ENCODE results near the gene RPL13A. TPM values are rescaled to one million over a fixed set of nuclear protein-coding genes. Genes with fewer than 3 reads are reported as not detected.
A peak's percentile ranks its signal among the peaks of the same experiment; 100 is the strongest.

RPL13A gene
- total and polyA plus RNA-seq, 2 of the 13 experiments (the other 11 are each of a cell fraction or from before 2014, with no cell fraction given), result 2,601 to 3,407 TPM

GRCh38 chr19:49443366-49444099 lies 43.9 kb upstream of the RPL13A start (continued):
- no peak for TF ChIP-seq POLR2AphosphoS5 (IDR thresholded peaks at IDR 0.05; ENCODE audit: low read depth, low read length)
- peak; percentile 57 for TF ChIP-seq ZNF883 (CRISPR knock-in tag; IDR thresholded peaks at IDR 0.05; ENCODE audit: not compliant biosample characterization)
- no peak for TF ChIP-seq NPAS2 (CRISPR knock-in tag; IDR thresholded peaks at IDR 0.05; ENCODE audit: borderline replicate concordance)
- TF ChIP-seq, protein P1, sequence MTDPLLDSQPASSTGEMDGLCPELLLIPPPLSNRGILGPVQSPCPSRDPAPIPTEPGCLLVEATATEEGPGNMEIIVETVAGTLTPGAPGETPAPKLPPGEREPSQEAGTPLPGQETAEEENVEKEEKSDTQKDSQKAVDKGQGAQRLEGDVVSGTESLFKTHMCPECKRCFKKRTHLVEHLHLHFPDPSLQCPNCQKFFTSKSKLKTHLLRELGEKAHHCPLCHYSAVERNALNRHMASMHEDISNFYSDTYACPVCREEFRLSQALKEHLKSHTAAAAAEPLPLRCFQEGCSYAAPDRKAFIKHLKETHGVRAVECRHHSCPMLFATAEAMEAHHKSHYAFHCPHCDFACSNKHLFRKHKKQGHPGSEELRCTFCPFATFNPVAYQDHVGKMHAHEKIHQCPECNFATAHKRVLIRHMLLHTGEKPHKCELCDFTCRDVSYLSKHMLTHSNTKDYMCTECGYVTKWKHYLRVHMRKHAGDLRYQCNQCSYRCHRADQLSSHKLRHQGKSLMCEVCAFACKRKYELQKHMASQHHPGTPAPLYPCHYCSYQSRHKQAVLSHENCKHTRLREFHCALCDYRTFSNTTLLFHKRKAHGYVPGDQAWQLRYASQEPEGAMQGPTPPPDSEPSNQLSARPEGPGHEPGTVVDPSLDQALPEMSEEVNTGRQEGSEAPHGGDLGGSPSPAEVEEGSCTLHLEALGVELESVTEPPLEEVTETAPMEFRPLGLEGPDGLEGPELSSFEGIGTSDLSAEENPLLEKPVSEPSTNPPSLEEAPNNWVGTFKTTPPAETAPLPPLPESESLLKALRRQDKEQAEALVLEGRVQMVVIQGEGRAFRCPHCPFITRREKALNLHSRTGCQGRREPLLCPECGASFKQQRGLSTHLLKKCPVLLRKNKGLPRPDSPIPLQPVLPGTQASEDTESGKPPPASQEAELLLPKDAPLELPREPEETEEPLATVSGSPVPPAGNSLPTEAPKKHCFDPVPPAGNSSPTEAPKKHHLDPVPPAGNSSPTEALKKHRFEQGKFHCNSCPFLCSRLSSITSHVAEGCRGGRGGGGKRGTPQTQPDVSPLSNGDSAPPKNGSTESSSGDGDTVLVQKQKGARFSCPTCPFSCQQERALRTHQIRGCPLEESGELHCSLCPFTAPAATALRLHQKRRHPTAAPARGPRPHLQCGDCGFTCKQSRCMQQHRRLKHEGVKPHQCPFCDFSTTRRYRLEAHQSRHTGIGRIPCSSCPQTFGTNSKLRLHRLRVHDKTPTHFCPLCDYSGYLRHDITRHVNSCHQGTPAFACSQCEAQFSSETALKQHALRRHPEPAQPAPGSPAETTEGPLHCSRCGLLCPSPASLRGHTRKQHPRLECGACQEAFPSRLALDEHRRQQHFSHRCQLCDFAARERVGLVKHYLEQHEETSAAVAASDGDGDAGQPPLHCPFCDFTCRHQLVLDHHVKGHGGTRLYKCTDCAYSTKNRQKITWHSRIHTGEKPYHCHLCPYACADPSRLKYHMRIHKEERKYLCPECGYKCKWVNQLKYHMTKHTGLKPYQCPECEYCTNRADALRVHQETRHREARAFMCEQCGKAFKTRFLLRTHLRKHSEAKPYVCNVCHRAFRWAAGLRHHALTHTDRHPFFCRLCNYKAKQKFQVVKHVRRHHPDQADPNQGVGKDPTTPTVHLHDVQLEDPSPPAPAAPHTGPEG (CRISPR knock-in tag; IDR thresholded peaks at IDR 0.05), result no peak; the same call in 1 of the 2 replicates
- peak; percentile 69; the same call in 1 of the 2 replicates for TF ChIP-seq ZFY (CRISPR knock-in tag; IDR thresholded peaks at IDR 0.05)
- TF ChIP-seq, protein P2, sequence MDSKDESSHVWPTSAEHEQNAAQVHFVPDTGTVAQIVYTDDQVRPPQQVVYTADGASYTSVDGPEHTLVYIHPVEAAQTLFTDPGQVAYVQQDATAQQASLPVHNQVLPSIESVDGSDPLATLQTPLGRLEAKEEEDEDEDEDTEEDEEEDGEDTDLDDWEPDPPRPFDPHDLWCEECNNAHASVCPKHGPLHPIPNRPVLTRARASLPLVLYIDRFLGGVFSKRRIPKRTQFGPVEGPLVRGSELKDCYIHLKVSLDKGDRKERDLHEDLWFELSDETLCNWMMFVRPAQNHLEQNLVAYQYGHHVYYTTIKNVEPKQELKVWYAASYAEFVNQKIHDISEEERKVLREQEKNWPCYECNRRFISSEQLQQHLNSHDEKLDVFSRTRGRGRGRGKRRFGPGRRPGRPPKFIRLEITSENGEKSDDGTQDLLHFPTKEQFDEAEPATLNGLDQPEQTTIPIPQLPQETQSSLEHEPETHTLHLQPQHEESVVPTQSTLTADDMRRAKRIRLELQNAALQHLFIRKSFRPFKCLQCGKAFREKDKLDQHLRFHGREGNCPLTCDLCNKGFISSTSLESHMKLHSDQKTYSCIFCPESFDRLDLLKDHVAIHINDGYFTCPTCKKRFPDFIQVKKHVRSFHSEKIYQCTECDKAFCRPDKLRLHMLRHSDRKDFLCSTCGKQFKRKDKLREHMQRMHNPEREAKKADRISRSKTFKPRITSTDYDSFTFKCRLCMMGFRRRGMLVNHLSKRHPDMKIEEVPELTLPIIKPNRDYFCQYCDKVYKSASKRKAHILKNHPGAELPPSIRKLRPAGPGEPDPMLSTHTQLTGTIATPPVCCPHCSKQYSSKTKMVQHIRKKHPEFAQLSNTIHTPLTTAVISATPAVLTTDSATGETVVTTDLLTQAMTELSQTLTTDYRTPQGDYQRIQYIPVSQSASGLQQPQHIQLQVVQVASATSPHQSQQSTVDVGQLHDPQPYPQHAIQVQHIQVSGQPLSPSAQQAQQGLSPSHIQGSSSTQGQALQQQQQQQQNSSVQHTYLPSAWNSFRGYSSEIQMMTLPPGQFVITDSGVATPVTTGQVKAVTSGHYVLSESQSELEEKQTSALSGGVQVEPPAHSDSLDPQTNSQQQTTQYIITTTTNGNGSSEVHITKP (CRISPR knock-in tag; IDR thresholded peaks at IDR 0.05; ENCODE audit: low read depth), result peak; percentile 60; the same call in 1 of the 2 replicates
- peak; percentile 75; the same call in 1 of the 2 replicates for TF ChIP-seq ZNF274 (CRISPR knock-in tag; IDR thresholded peaks at IDR 0.05)
- TF ChIP-seq ZNF138 (CRISPR knock-in tag; IDR thresholded peaks at IDR 0.05; ENCODE audit: low read depth), result no peak
- no peak for TF ChIP-seq HOXA9 (CRISPR knock-in tag; IDR thresholded peaks at IDR 0.05; ENCODE audit: borderline replicate concordance)
- 0 out of 2 replicates have a peak, but pooled peaks have one; percentile 20 for TF ChIP-seq RCOR2 (CRISPR knock-in tag; IDR thresholded peaks at IDR 0.05)
- TF ChIP-seq ZFP82 (CRISPR knock-in tag; IDR thresholded peaks at IDR 0.05; ENCODE audit: borderline replicate concordance), result no peak; the same call in 1 of the 2 replicates
- no peak for TF ChIP-seq ZNF460 (CRISPR knock-in tag; IDR thresholded peaks at IDR 0.05; ENCODE audit: borderline replicate concordance)
- no peak for TF ChIP-seq NKX3-1 (CRISPR knock-in tag; IDR thresholded peaks at IDR 0.05)
- no peak for TF ChIP-seq ZNF790 (CRISPR knock-in tag; IDR thresholded peaks at IDR 0.05; ENCODE audit: borderline replicate concordance)
- no peak for TF ChIP-seq ZC3H13 (CRISPR knock-in tag; IDR thresholded peaks at IDR 0.05)
- no peak for TF ChIP-seq ZNF468 (CRISPR knock-in tag; IDR thresholded peaks at IDR 0.05)
- peak; percentile 60; the same call in 1 of the 2 replicates for TF ChIP-seq PAWR (CRISPR knock-in tag; IDR thresholded peaks at IDR 0.05; ENCODE audit: borderline replicate concordance)

Data from HepG2 (cell line).